Stimulated activated CD8-positive, alpha-beta memory T cell treated with anti-CD3 and anti-CD28 coated beads, Interleukin-15, amount 100 ng/mL, for 24 hours (primary cell): Measurements from ENCODE around the gene LETMD1.

ENCODE experiments used
- DNase-seq: peaks from one replicate; pipeline ENCODE4 v3.0.0-alpha.2; 2020; ENCODE audit warnings: low read depth

The LETMD1 gene

GRCh38 chr12:51025836-51026638, 22.1 kb upstream of the LETMD1 start, which contains the start of gene SLC11A2:
Gene SLC11A2, minus strand, starts transcription at chr12:51026384. Its CDS starts 15,656 bp downstream, at chr12:51010728.
- peak; percentile 72 for DNase-seq

- no peak for DNase-seq
Measured at GRCh38 chr12:51027342-51027835, 20.7 kb upstream of the LETMD1 start.

- DNase-seq = no peak
Measured at GRCh38 chr12:51028126-51028812, 19.9 kb upstream of the LETMD1 start.

GRCh38 chr12:51028813-51029150, 19.3 kb upstream of the LETMD1 start:
- DNase-seq = no peak

DNA sequence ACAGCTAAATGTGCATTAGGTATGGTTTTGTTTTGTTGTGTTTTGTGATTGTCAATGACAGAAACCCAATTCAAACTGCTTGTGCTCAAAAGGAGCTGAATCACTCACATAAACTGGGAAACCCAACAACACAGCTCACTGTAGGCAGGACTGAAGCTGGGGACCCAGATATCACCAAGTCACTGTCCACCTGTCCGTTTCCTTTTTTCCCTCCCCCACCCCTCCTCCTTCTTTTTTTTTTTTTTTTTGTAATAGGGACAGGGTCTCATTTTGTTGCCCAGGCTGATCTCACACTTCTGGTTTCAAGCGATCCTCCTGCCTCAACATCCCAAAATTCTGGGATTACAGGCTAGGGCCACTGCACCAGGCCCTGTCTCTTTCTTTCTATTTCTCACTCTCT, 15.1 kb upstream of the LETMD1 start:
- no peak for DNase-seq

- no peak for DNase-seq
Measured at GRCh38 chr12:51033457-51034089, 14.6 kb upstream of the LETMD1 start.

GRCh38 chr12:51036279-51036678, 11.8 kb upstream of the LETMD1 start:
- DNase-seq = no peak

DNA sequence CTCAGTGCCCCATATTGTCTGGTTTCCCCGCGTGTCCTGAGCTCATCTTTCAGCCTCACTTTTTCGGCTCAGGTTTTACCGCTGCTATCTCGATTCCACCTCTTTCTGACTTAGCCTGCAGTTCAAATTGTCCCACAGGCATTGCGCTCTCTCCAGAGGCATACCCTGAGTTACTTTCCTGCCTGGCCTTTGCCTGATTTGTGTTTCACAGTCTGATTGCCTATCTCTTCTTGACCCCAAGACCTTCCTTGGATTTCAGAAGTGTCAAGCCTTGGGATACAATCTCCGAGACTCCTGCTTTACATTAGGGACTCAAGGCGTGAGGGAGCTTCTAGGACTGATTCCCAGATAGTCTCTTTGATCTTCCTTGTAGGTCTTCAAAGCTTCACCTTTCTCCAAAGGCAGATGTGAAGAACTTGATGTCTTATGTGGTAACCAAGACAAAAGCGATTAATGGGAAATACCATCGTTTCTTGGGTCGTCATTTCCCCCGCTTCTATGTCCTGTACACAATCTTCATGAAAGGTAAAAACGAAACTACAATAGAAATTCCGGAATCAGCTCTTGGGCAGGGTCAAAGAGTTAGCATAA, 629 bp downstream of the LETMD1 start:
- DNase-seq = no peak

- DNase-seq = no peak
Measured at GRCh38 chr12:51049525-51049924, 1.4 kb downstream of the LETMD1 start.

GRCh38 chr12:51051787-51052186, 3.7 kb downstream of the LETMD1 start:
- no peak for DNase-seq

GRCh38 chr12:51055060-51055459, 6.9 kb downstream of the LETMD1 start:
- DNase-seq = no peak

GRCh38 chr12:51056242-51056641, 8.1 kb downstream of the LETMD1 start:
- DNase-seq = no peak

DNA sequence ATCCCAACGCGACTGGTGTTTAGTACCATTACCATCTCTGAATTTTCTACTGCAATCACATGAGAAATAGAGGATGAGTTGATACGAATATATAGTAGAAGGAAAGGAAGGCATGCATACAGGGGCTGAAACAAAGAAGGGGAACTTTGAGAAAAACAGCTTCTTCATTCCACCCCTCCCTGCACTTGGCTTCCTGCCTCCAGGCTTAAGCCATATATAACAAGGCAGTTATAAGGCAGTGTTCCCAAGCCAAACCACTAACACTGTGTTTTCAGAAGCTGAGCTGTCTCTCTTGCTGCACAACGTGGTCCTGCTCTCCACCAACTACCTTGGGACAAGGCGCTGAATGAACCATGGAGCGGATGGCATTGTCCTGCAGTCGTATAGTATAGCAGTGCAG, 11.0 kb downstream of the LETMD1 start:
- no peak for DNase-seq

GRCh38 chr12:51062631-51063397, 14.7 kb downstream of the LETMD1 start:
- DNase-seq = no peak

DNA sequence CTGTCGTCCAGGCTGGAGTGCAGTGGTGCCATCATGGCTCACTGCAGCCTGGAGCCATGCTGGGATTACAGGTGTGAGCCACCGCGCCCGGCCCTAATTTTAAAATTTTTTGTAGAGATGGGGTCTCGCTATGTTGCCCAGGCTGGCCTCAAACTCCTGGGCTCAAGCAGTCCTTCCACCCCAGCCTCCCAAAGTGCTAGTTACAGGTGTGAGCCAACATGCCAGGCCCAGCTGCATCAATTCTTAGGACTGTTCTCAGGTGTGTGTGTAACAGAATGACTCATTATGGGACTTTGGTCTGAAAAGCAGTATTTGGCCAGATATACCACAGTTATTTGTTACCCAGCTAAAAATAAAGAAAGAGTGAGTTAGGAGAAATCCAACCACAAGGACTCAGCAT, 17.4 kb downstream of the LETMD1 start:
- no peak for DNase-seq

DNA sequence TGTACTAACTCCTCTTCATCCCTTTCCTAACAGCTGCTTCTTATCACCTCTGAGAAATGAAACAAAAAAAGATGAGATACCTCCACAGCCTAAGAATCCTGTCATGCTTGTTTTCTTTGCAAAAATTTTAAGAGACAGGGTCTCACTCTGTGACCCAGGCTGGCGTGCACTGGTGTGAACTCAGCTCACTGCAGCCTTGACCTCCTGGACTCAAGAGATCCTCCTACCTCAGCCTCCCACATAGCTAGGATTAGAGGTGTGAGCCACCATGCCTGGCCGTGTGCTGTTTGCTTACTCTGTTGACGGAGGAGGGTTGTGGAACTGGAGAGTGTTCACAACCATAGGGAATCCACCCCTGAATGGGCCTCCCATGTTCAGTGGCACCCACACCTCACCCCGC, 19.1 kb downstream of the LETMD1 start:
- no peak for DNase-seq

DNA sequence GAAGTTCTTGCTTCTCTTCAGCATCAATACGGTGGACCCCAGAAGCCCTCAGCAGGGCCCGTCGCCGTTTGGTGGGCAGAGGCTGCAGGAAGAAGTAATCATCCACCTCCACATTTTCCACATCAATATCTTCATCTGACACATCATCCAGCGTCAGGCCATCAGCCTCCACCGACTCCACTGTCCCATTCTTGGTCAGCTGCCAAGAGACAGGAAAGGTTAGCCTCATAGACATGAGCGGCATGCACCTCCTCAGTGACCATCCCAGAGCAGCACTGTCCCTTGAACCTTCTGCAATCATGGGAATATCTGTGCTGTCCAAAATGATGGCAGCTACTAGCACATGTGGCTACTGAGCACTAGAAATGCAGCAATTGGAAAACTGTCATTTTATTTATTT, 19.6 kb downstream of the LETMD1 start:
- DNase-seq = no peak

- no peak for DNase-seq
Measured at GRCh38 chr12:51070004-51070403, 21.9 kb downstream of the LETMD1 start.

DNA sequence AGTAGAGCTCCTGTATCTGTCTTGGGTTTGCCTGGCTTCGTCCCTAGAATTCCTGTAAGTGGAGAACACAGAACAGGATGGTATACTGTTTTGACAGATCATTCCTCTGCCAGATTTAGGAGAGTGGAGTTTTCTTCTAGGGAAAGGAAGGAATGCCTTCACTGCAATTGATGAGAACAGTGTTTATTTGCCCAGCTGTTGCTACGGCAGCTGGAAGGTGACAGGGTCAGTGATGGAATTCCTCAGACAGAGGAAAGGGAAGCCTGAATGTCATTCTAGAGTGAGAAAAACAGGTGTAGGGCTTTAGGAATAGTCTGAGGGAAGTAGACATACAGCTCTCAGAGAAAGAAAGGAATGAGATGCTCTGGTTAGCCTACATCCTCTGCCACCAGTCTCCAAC, 23.5 kb downstream of the LETMD1 start:
- DNase-seq = no peak

GRCh38 chr12:51075390-51075789, 27.3 kb downstream of the LETMD1 start:
- DNase-seq = no peak

GRCh38 chr12:51076236-51076930, 28.3 kb downstream of the LETMD1 start:
- no peak for DNase-seq
